Globus pallidus (tissue), 1 donor: ENCODE results near the gene ARID4B.
A peak's percentile ranks its signal among the peaks of the same experiment; 100 is the strongest.
"Not testable (repeated sequence)": the region's sequence is repeated elsewhere in the genome, so short reads cannot be mapped to it uniquely, and the experiment has no call there.

Source experiments
- DNase-seq: peaks from one replicate; pipeline ENCODE4 v3.0.0-alpha.2; 2015; ENCODE audit warnings: low spot score

ARID4B gene

GRCh38 chr1:235160383-235160956 is 167.5 kb downstream of the ARID4B start:
- DNase-seq: no peak

GRCh38 chr1:235159930-235160329 is 168.0 kb downstream of the ARID4B start:
- not testable (repeated sequence) for DNase-seq

GRCh38 chr1:235159284-235159683 is 168.7 kb downstream of the ARID4B start:
- DNase-seq: not testable (repeated sequence)

- no peak for DNase-seq
Observed at GRCh38 chr1:235158680-235159079, 169.3 kb downstream of the ARID4B start.

- no peak for DNase-seq
Observed at GRCh38 chr1:235157150-235157549, 170.8 kb downstream of the ARID4B start.

GRCh38 chr1:235156740-235157139 is 171.2 kb downstream of the ARID4B start:
- DNase-seq: no peak

GRCh38 chr1:235156265-235156664 is 171.7 kb downstream of the ARID4B start:
- DNase-seq: no peak

- DNase-seq: no peak
Observed at GRCh38 chr1:235152235-235152634, 175.7 kb downstream of the ARID4B start.

- DNase-seq: no peak
Observed at GRCh38 chr1:235151033-235151432, 176.9 kb downstream of the ARID4B start.

- no peak for DNase-seq
Observed at GRCh38 chr1:235149824-235150223, 178.2 kb downstream of the ARID4B start.

- no peak for DNase-seq
Observed at GRCh38 chr1:235147269-235147668, 180.7 kb downstream of the ARID4B start.

- no peak for DNase-seq
Observed at GRCh38 chr1:235145639-235146038, 182.3 kb downstream of the ARID4B start.

GRCh38 chr1:235142991-235143390 is 185.0 kb downstream of the ARID4B start:
- DNase-seq: no peak

- DNase-seq: no peak
Observed at GRCh38 chr1:235139315-235139714, 188.7 kb downstream of the ARID4B start.

GRCh38 chr1:235138821-235139220 is 189.2 kb downstream of the ARID4B start:
- DNase-seq: no peak

GRCh38 chr1:235136111-235136510 is 191.9 kb downstream of the ARID4B start:
- no peak for DNase-seq

GRCh38 chr1:235134171-235134570 is 193.8 kb downstream of the ARID4B start:
- no peak for DNase-seq

GRCh38 chr1:235133086-235133485 is 194.9 kb downstream of the ARID4B start:
- no peak for DNase-seq

- DNase-seq: no peak
Observed at GRCh38 chr1:235131961-235132360, 196.0 kb downstream of the ARID4B start.

GRCh38 chr1:235130766-235131270 is 197.2 kb downstream of the ARID4B start:
- DNase-seq: no peak

- DNase-seq: no peak
Observed at GRCh38 chr1:235129774-235130570, 198.0 kb downstream of the ARID4B start.

GRCh38 chr1:235128456-235129328 is 199.3 kb downstream of the ARID4B start, which contains the start of gene TOMM20:
TOMM20 (minus strand) TSS chr1:235128837; CDS start chr1:235128715, 122 bp downstream.
- peak; percentile 96 for DNase-seq
